GM21367 (cell line): ENCODE data around the gene SLC29A2.

Experiments used
- ATAC-seq: cut with Tn5 transposase; IDR thresholded peaks from one replicate; pipeline ENCODE4 v1.9.1; 2021; ENCODE audit not compliant: unreplicated experiment

Gene SLC29A2

DNA sequence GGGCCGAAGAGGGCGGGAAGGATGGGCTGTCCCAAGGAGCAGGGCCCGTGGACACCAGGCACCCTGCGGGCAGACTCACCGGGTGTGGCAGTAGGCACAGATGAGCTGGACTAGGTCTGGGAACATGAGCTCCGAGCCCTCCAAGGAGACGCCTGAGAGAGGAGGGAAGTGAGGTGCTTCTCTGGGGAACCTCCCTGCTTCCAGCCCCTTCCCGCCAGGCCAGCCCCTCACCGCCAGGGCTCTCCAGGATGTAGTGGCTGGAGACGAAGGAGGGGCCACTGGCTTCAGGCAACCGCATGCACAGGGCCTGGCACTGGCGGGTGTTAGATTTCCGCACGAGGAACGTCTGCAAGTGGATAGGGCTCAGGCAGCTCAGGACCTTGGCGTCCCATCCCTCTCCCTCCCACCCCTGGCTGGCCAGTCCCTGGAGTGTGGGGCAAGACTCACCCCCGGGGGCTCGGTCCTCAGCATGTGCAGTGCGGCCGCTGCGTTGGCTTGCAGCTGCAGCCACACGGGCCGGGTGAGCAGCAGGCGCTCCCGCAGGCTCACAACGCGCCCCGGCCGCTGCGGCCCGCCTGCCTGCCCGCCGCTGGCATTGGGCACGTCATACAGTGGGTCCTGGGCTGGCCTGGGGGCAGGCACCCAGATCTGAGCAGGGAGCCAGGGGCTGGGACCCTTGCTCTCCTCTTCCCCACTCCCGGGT, 35.9 kb downstream of the SLC29A2 start:
- ATAC-seq: no peak

DNA sequence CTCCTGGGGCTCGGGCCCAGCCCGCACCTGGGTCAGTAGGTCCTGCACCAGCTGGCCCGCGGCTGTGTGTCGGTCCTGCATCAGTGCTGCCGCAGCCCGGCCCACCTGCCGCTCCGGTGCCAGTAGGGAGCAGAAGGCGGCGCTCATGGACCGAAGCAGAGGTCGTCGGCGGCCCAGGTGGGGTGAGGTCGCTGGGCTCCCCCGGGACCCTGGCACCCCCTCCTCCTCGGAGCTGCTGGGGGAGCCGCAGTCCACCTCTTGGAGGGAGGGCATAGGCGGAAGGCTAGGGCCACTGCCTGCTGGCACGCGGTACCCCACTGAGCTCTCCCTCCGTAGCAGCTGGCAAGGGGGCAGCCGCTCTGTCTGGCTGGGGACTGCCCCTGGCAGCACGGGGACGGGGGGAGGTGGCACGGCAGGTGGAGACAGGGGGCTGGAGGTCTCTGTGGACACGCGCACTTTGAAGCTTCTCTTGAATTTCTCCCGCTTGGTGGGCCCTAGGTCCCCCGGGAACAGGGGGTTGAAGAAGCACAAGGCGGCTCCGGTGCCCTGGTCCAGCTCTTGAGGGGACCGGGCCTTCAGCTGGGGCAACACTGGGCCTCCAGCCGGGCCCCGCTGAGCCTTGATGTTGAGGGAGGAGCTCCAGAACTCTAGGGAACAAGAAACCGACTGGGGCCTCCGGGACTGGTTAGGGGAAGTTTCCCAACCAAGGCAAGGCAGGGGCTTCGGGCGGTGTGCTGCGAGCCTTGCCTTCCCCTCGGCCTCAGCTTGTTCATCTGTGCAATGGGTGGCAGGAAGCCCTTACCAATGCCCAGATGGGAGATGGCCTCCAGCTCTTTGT, 36.7 kb downstream of the SLC29A2 start:
- ATAC-seq: no peak

DNA sequence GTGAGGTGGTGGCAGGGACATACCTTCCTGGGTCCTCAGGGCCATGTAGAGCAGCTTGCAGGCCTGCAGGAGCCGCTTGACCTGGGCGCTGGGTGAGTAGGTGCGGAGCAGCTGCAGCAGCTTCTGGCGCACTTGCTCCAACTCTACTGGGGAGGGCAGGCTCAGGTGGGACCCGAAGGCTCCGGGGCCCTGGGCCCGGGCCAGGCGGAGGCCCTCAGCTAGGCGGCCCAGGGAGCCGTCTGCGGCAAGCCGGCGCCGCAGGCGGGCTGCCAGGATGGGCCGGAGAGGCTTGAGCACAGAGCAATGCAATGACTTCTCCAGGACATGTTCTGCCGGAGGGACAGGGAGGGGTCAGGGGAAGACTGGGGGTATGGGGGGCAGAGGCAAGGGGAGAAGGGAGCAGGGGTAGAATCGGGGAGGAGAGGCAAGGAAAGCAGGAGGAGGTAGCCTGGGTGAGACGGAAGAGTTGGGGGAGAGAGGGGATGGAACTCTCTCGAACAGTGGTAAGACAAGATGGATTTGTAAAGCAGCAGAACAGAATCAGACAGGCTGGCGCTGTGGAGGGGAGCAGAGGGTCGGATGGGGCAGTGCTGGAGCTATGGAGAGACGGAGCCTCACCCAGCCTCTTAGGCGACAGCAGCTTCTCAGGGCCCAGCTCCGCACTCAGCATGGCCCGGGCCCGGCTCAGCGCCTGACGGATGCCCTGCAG, 37.5 kb downstream of the SLC29A2 start:
- no peak for ATAC-seq

DNA sequence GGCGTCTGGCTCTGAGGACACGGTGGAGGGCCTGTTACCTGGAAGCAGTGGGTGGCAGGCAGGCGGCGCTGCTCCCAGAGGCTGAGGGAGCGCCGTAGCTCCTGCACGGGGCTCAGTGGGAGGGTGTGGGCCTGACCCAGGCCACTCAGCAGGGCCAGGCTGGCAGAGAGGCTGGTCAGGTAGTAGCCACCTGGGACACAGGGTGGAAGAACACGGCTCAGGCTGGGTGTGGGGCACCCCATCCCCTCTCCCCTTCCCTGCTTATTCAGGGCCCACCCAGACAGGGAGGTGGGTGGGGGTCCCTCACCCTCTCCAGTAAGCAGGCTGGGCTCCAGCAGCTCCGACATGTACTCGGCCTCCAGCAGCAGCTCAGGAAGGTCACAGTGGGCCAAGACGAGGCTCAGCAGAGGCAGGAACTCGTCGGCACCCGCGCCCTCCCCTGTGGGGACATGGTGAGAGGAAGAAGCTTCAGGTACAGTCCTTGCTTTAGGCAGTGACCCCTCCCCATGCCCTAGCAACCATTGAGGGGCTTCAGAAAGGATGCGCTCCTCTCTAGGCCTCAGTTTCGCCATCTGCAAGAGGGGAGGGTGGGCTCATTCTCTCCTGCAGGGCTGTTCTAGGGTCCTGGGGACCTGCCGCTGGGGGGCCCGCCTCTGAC, 38.2 kb downstream of the SLC29A2 start:
- no peak for ATAC-seq

DNA sequence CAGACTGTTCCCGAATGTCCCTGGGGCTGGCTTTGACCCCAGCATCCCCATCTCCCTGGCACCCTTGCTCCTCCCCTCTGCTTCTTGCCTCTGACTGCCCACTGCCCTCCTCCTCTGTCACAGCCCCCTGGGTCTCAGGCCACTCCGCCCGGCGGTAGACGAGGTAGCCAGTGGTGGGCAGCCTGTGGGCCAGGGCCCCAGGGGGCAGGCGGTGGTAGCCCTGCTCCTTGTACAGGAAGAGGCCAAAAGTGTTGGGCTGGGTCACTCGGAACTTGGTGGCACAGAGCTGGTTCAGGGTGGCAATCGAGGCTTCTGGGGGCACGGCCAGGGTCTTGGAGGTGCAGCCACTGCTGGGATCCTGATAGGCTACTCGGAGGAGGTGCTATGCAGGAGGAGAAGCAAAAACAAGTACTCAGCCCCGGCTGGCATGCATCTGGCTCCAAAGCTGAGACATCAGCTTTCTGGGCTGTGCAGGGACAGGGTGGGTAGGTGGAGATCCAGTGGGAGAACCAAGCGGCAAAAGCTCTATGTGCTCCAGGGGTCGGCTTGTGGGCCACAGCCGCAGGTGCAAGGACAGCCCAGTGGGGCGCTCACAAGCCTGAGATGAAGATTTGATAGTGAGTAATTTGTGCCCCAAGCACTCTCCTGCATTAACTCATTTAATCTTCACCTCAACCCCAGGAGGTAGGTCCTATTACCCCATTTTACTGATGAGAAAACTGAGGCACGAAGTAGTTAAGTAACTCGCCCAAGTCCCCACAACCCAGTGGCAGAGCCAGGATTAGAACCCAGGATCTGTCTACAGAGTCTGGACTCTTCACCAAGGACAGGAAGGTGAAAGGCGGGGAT, 39.0 kb downstream of the SLC29A2 start:
- ATAC-seq: no peak

DNA sequence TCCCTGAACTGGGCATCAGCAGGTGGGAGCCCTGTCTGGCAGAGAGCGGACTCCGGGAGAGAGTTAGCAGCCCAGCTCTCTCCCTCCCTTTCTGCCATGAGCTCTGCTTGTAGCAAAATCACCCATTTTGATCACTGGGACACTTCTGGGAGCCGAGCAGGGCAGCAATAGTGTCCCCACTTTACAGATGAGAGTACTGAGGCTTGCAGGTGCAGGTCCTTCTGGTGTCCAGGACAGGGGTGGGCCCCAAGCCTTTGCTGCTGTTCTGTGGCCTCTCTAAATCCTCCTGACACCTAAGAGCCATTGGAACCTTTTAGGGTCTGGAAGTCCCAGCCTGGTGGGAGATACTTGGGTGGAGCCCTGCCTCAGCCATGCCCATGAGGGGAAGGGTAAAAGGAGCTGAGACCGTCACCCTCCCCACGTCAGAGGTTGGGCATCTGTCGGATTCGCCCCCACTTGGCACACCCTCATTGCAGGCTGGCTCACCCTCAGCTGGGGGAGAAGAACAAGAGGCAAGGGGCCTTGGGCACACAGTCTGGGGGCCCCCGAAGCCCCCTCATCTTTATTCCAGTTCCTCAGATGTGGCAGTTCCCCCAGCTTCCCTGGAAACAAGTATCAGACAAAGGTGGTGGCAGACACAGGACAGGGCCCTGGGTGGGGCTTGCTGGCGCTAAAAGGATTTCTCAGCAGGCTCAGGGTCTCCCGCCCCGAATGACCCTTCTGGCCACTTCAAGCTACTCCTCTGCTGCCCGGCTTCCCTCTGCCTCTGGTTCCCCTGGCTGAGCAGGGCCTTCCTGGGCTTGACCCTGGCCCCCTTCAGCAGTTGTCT, 39.8 kb downstream of the SLC29A2 start:
- ATAC-seq: no peak

DNA sequence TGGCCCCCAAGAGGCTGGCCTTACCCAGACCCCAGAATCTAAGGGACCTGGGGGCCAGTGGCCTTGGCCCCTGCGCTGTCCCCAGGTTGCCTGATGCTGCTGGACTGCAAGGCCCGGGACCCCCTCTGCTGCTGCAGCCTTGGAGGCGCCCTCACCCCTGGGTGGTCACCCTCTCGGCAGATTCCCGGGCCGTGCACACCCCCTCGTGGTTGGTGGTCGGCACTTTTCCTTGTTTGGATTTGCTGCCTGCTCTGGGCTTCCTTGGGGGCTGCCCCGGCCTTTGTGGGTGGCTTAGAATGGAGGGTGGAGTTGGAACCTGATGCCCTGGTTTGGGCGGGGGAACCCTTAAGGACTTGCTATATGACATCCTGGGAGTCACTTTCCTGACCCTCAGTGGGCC, 40.6 kb downstream of the SLC29A2 start:
- no peak for ATAC-seq

DNA sequence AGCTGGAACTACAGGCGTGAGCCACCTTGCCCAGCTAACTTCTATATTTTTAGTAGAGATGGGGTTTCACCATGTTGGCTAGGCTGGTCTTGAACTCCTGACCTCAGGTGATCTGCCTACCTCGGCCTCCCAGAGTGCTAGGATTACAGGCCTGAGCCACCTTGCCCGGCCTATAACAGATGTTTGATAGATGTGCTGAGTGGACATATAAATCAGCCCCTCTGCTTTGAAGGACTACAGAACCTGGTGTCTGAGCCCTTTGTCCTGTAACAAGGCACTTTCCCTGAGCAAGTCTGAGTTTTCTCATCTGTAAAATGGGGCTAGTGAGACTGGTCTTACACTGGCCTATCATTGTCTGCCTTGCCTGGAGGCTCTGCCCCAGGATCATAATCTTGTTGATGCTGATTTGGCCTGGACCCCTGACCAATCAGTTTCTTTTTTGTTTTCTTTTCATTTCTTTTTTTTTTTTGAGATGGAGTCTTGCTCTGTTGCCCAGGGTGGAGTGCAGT, 42.3 kb downstream of the SLC29A2 start:
- ATAC-seq: no peak

DNA sequence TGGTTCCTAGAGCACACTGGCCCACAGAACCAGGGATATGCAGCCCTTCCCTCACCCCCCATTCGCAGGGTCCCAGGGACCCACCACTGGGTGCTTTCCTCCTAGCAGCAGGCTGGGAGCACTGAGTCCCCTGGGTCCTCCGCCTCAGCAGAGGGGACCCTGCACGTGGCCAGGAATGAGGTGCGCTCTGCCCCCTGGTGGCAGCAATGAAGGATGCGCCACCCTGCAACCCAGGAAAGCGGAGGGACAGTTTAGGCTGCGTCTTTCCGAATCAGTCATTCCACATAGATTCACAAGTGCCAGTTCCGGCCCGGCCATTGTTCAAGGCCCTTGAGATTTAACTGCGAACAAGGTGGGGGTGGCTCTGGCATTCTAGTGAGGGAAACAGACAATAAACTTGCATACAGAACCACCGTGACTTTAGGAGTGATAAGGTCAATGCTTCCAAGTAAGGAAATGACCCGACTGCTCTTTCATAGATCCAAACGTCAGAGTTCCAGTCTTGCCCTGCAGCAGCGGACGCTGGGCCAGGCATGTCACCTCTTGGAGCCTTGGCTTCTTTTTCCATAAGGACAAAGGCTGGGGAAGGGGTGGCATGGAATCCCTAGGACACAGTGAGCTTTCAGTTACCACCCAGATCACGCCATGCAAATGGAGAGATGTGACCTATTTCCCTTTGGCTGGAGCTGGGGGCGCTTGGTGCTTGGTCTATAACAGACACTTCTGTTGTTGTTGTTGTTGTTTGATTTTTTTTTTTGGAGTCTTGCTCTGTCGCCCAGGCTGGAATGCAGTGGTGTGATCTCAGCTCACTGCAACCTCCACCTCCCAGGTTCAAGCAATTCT, 43.0 kb downstream of the SLC29A2 start:
- no peak for ATAC-seq

DNA sequence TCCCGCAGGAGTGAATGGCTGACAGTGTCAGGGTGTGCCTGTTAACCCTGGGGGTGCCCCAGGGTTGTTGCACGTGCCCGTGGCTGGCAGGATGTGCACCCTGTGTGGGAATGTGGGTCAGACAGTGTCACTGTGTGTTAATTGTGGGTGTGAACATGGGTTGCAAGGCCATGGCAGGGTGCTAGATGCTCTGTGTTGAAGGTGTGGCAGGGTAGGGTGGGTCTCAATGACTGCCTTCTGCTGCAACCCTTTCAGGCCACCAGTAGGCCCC, 43.6 kb downstream of the SLC29A2 start:
- no peak for ATAC-seq

DNA sequence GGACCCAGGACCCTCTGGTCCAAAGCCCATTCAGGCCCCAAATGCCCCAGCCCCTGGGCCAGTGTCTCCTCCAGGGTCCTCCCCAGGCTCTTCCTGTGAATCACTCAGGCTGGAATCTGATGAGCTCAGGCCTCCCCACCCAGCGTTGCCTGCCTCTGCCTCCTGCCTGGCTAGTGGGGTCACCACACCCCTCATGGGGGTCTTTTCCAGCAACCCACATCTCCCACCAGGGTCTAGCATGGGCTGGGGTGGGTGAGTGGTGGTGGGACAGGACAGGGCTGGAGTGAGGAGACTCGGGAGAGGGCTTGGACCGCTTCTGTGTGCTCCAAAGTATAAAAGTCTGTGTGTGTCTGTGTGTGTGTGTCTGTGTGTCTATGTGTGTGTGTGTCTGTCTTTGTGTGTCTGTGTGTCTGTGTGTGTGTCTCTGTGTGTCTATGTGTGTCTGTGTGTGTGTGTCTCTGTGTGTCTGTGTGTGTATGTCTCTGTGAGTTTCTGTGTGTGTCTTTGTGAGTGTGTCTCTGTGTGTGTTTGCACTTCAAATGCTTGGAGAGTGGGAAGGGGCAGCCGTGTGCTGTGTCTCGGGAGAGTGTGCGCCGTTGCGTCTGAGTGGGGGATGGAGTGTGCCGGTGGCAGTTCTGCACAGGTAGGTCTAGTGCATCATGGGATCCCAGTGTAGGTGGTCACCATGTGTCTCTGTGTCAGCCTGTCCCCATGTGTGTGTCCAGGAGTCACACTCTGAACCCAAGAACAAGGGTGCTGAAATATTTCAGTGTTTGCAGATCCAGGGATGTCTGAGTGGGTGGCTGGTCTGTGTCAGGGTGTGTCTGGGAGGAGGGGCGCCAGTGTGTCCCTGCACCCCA, 44.2 kb downstream of the SLC29A2 start:
- no peak for ATAC-seq

DNA sequence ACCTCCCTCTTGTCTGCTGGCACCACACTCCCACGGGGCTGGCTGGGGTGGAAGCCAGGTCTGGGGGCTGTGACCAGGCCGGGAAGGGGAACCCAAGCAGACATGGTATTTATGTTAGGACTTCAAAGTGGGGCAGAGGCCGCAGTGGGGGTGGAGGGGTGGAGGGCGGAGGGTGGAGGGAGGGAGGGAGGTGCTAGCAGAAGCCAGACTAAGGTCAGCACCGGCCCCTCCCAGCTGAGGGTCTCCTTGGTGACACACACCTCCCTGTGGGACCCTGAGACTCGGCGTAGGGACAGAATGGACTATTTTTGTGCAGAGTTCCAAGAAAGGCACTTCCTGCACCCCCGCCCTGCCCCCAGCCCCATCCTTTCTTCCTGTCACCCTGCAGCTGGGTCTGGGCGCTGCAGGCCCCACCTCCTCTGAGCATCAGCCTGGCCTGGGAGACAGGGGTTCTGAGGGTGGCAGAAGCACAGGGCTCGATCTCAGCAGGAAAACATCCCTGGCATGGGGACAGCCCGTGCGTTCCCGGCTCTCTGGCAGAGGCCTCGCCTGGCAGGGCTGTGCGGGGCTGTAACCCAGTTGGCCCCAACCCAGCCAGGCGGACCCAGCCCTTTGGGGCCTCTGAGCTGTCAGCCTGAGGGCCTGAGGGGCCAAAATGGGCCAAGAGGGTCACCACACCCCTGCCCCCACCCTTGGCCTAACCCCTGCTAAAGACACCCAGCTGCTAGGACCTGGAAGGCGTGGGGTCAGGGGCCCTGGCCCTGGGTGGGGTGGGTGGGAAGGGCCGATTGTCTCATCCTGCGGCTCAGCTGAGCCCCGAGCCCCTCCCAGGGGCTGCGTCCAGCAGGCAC, 45.1 kb downstream of the SLC29A2 start:
- no peak for ATAC-seq

DNA sequence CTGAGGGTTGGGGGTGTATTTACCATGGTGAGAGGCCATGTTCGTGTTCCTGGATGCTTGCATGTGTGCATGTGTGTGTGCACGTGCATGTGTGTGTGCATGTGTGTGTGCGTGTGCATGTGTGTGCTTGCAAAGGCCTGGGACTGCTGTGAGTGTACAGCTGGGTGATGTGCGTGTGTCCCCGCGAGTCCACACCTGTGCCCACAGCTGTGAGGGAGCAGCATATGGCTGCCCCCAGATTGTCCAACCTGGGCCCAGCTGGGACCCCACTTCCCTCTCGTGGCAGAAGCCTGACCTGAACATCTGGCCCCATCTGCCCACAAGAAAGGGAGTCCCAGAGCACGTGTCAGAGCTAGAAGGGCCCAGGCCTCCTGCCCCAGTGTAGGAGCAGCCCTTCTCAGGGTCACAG, 46.3 kb downstream of the SLC29A2 start:
- no peak for ATAC-seq

DNA sequence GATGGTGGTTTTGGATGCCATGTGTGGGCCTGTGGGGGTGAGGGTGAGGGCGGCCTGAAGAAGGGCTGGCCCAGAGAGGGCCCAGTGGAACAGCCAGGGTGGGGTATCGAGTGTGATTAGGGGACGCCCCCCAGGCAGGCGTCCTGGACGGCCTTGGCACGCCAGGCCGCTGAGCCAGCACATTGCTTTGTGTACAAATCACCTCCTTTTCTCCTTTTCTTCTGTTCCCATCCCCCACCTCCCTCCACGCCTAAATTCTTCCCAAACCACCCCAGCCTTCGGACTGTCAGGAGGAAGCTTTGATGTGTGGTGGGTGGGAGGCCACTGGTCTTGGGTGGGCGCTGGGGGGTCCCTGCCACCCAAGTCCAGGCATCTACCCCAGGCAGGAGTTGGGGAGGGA, 46.9 kb downstream of the SLC29A2 start:
- no peak for ATAC-seq

DNA sequence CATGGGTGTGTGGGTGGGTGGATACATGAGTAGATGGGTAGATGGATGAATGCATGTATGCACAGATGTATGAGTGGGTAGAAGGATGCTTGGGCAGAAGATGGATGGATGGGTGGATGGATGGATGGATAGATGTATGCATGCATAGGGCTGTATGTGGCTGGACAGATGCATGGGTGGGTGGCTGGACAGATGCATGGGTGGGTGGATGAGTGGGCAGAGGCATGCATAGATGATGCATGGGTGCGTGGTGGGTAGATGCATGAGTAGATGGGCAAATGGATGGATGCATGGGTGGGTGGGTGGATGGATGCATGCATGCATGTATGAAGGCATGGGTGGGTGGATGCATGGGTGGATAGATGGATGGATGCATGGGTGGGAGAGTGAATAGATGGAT, 47.9 kb downstream of the SLC29A2 start:
- ATAC-seq: no peak

DNA sequence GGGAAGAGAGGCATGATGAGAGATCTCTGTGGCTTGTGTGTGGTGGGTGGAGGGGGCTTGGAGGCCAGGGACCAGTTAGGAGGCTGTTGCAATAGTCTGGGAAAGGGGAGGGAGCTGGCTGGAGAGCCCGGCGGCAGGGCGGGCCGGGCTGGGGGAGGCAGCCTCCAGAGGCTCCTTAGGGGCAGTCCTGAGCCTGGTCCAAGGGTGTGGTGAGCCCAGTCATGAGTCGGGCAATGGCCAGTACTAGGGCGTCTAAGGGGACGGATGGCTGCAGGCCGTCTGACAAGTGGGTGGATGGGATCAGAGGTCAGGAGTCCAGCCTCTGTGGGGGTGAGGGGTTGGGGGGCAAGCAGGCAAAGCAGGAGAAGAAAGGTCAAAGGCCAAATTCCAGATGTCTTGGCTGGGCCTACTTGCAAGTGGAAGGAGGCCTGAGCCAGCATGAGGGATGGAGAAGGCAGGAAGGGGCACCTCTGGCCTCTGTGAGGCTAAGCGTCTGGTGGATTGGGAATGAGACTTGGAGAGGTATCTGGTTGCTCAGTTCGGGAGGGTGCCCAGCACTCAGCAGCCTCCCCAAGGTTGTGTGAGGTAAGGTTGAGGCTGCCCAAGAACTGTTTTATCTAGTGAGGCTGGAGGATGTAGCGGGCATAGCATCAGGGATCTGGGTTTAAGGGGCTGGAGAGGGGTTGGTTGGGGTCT, 48.7 kb downstream of the SLC29A2 start:
- ATAC-seq: no peak
